ENCODE data around the gene ST8SIA3.
A peak's percentile ranks its signal among the peaks of the same experiment; 100 is the strongest.

Gene ST8SIA3

GRCh38 chr18:57346876-57347275 is 5.5 kb upstream of the ST8SIA3 start:
- no peak for DNase-seq (ENCODE audit: low spot score in 2 of 2)
- H3K9me3 ChIP-seq = no peaks in the 10 kb centered on the region
- in situ Hi-C loops (cut with MboI; ENCODE audit: low sequenced_read_pairs) = no loop called here

GRCh38 chr18:57347784-57348183 is 4.6 kb upstream of the ST8SIA3 start:
- in situ Hi-C loops (cut with MboI; ENCODE audit: low sequenced_read_pairs) = no loop called here
- Histone ChIP-seq H3K36me3 (replicated peaks) (no peaks in the 10 kb centered on the region), H3K27me3 (ENCODE audit: low read depth) (peaks cover 13% of the 10 kb centered on the region), H3K9me3 (no peaks in the 10 kb centered on the region), H3K4me3 (no peak overlapping the region), H3K4me1 (no peaks in the 10 kb centered on the region)
- DNase-seq (ENCODE audit: low spot score in 2 of 2) = no peak

More at GRCh38 chr18:57346876-57347275, 5.5 kb upstream of the ST8SIA3 start:
- no peaks in the 10 kb centered on the region for H3K4me1 ChIP-seq
- no peaks in the 10 kb centered on the region for H3K36me3 ChIP-seq (replicated peaks)
- H3K27me3 ChIP-seq (ENCODE audit: low read depth) = peaks cover 14% of the 10 kb centered on the region
- H3K4me3 ChIP-seq = no peak overlapping the region

- H3K36me3 ChIP-seq (replicated peaks) = no peaks in the 10 kb centered on the region
- no peaks in the 10 kb centered on the region for H3K4me1 ChIP-seq
- in situ Hi-C loops (cut with MboI; ENCODE audit: low sequenced_read_pairs) = no loop called here
- DNase-seq (ENCODE audit: low spot score in 2 of 2) = no peak
- peaks cover 17% of the 10 kb centered on the region for H3K27me3 ChIP-seq (ENCODE audit: low read depth)
- no peaks in the 10 kb centered on the region for H3K9me3 ChIP-seq
- no peak overlapping the region for H3K4me3 ChIP-seq
Measured at GRCh38 chr18:57352761-57353136, 392 bp downstream of the ST8SIA3 start.

- Histone ChIP-seq H3K4me1 (no peaks in the 10 kb centered on the region), H3K9me3 (no peaks in the 10 kb centered on the region), H3K36me3 (replicated peaks) (no peaks in the 10 kb centered on the region), H3K4me3 (no peak overlapping the region), H3K27me3 (ENCODE audit: low read depth) (peaks cover 17% of the 10 kb centered on the region)
- DNase-seq (ENCODE audit: low spot score in 2 of 2) = no peak
- in situ Hi-C loops (cut with MboI; ENCODE audit: low sequenced_read_pairs) = no loop called here
Measured at GRCh38 chr18:57353137-57353939, 981 bp downstream of the ST8SIA3 start.

- in situ Hi-C loops (cut with MboI; ENCODE audit: low sequenced_read_pairs) = no loop called here
- peak in 1 of 2 experiments; percentile 50 for DNase-seq (ENCODE audit: low spot score in 2 of 2)
Measured at GRCh38 chr18:57353940-57354461, 1.6 kb downstream of the ST8SIA3 start.

GRCh38 chr18:57359433-57359832 is 7.1 kb downstream of the ST8SIA3 start:
- H3K36me3 ChIP-seq (replicated peaks) = no peaks in the 10 kb centered on the region
- in situ Hi-C loops (cut with MboI; ENCODE audit: low sequenced_read_pairs) = no loop called here
- no peaks in the 10 kb centered on the region for H3K9me3 ChIP-seq
- DNase-seq (ENCODE audit: low spot score in 2 of 2) = no peak
- no peak overlapping the region for H3K4me3 ChIP-seq
- no peaks in the 10 kb centered on the region for H3K4me1 ChIP-seq
- peaks cover 13% of the 10 kb centered on the region for H3K27me3 ChIP-seq (ENCODE audit: low read depth)

More at GRCh38 chr18:57353940-57354461, 1.6 kb downstream of the ST8SIA3 start:
- Histone ChIP-seq H3K36me3 (replicated peaks) (no peaks in the 10 kb centered on the region), H3K4me3 (no peak overlapping the region), H3K9me3 (no peaks in the 10 kb centered on the region), H3K27me3 (ENCODE audit: low read depth) (peaks cover 17% of the 10 kb centered on the region), H3K4me1 (no peaks in the 10 kb centered on the region)

- DNase-seq (ENCODE audit: low spot score in 2 of 2) = no peak
- in situ Hi-C loops (cut with MboI; ENCODE audit: low sequenced_read_pairs) = no loop called here
- Histone ChIP-seq H3K36me3 (replicated peaks) (no peaks in the 10 kb centered on the region), H3K4me3 (no peak overlapping the region), H3K27me3 (ENCODE audit: low read depth) (no peaks in the 10 kb centered on the region; the same call in none of the 2 replicates), H3K4me1 (no peaks in the 10 kb centered on the region), H3K9me3 (no peaks in the 10 kb centered on the region)
Measured at GRCh38 chr18:57362714-57363113, 10.4 kb downstream of the ST8SIA3 start.

- Histone ChIP-seq H3K9me3 (no peaks in the 10 kb centered on the region), H3K36me3 (replicated peaks) (no peaks in the 10 kb centered on the region), H3K4me1 (no peaks in the 10 kb centered on the region), H3K4me3 (no peak overlapping the region), H3K27me3 (ENCODE audit: low read depth) (peaks cover 3% of the 10 kb centered on the region)
- no peak for DNase-seq (ENCODE audit: low spot score in 2 of 2)
- in situ Hi-C loops (cut with MboI; ENCODE audit: low sequenced_read_pairs) = no loop called here
Measured at GRCh38 chr18:57364460-57364859, 12.1 kb downstream of the ST8SIA3 start.

- Histone ChIP-seq H3K4me3 (no peak overlapping the region), H3K36me3 (replicated peaks) (no peaks in the 10 kb centered on the region), H3K9me3 (no peaks in the 10 kb centered on the region), H3K27me3 (ENCODE audit: low read depth) (peaks cover 3% of the 10 kb centered on the region), H3K4me1 (no peaks in the 10 kb centered on the region)
- in situ Hi-C loops (cut with MboI; ENCODE audit: low sequenced_read_pairs) = no loop called here
- no peak for DNase-seq (ENCODE audit: low spot score in 2 of 2)
Measured at GRCh38 chr18:57366528-57367081, 14.2 kb downstream of the ST8SIA3 start.

GRCh38 chr18:57372444-57372843 is 20.1 kb downstream of the ST8SIA3 start:
- no peaks in the 10 kb centered on the region for H3K9me3 ChIP-seq
- in situ Hi-C loops (cut with MboI; ENCODE audit: low sequenced_read_pairs) = no loop called here
- H3K4me1 ChIP-seq = no peaks in the 10 kb centered on the region
- H3K27me3 ChIP-seq (ENCODE audit: low read depth) = peaks cover 3% of the 10 kb centered on the region
- H3K4me3 ChIP-seq = no peak overlapping the region
- no peaks in the 10 kb centered on the region for H3K36me3 ChIP-seq (replicated peaks)
- no peak for DNase-seq (ENCODE audit: low spot score in 2 of 2)

GRCh38 chr18:57373017-57373416 is 20.7 kb downstream of the ST8SIA3 start:
- in situ Hi-C loops (cut with MboI; ENCODE audit: low sequenced_read_pairs) = no loop called here
- DNase-seq (ENCODE audit: low spot score in 2 of 2) = no peak
- Histone ChIP-seq H3K9me3 (no peaks in the 10 kb centered on the region), H3K27me3 (ENCODE audit: low read depth) (peaks cover 1% of the 10 kb centered on the region), H3K4me1 (no peaks in the 10 kb centered on the region), H3K4me3 (no peak overlapping the region), H3K36me3 (replicated peaks) (no peaks in the 10 kb centered on the region)

- in situ Hi-C loops (cut with MboI; ENCODE audit: low sequenced_read_pairs) = no loop called here
- Histone ChIP-seq H3K36me3 (replicated peaks) (no peaks in the 10 kb centered on the region), H3K27me3 (ENCODE audit: low read depth) (peaks cover 3% of the 10 kb centered on the region; the same call in 1 of the 2 replicates), H3K9me3 (no peaks in the 10 kb centered on the region), H3K4me1 (no peaks in the 10 kb centered on the region), H3K4me3 (no peak overlapping the region)
- DNase-seq (ENCODE audit: low spot score in 2 of 2) = no peak
Measured at GRCh38 chr18:57376503-57376902, 24.1 kb downstream of the ST8SIA3 start.

GRCh38 chr18:57389271-57389670 is 36.9 kb downstream of the ST8SIA3 start:
- H3K27me3 ChIP-seq (ENCODE audit: low read depth) = peaks cover 2% of the 10 kb centered on the region; the same call in 1 of the 2 replicates
- DNase-seq (ENCODE audit: low spot score in 2 of 2) = no peak
- H3K4me1 ChIP-seq = no peaks in the 10 kb centered on the region
- H3K4me3 ChIP-seq = no peak overlapping the region
- in situ Hi-C loops (cut with MboI; ENCODE audit: low sequenced_read_pairs) = no loop called here
- H3K36me3 ChIP-seq (replicated peaks) = no peaks in the 10 kb centered on the region
- no peaks in the 10 kb centered on the region for H3K9me3 ChIP-seq

GRCh38 chr18:57390044-57390443 is 37.7 kb downstream of the ST8SIA3 start:
- in situ Hi-C loops (cut with MboI; ENCODE audit: low sequenced_read_pairs) = no loop called here
- no peak for DNase-seq (ENCODE audit: low spot score in 2 of 2)
- no peak overlapping the region for H3K4me3 ChIP-seq
- no peaks in the 10 kb centered on the region for H3K4me1 ChIP-seq
- H3K27me3 ChIP-seq (ENCODE audit: low read depth) = peaks cover 2% of the 10 kb centered on the region; the same call in 1 of the 2 replicates
- H3K9me3 ChIP-seq = no peaks in the 10 kb centered on the region
- no peaks in the 10 kb centered on the region for H3K36me3 ChIP-seq (replicated peaks)

Data from HAP-1 (cell line).